CD4-positive, alpha-beta T cell treated with Interleukin-12 subunit alpha and Interleukin-12 subunit beta, for 1 hour (primary cell): ENCODE measurements around the gene MEAK7.

Experiments used
- DNase-seq: peaks from one replicate; pipeline ENCODE4 v3.0.0-alpha.2; 2020

The MEAK7 gene

GRCh38 chr16:84464116-84464515 is 40.3 kb downstream of the MEAK7 start:
- DNase-seq: no peak

GRCh38 chr16:84463221-84463620 is 41.2 kb downstream of the MEAK7 start:
- no peak for DNase-seq

- no peak for DNase-seq
Observed at GRCh38 chr16:84462296-84463210, 41.9 kb downstream of the MEAK7 start.

- DNase-seq: no peak
Observed at GRCh38 chr16:84461413-84462295, 42.8 kb downstream of the MEAK7 start.

GRCh38 chr16:84461029-84461412 is 43.4 kb downstream of the MEAK7 start:
- DNase-seq: no peak

GRCh38 chr16:84460406-84461028 is 43.9 kb downstream of the MEAK7 start:
- DNase-seq: no peak

GRCh38 chr16:84459941-84460405 is 44.5 kb downstream of the MEAK7 start:
- DNase-seq: no peak

GRCh38 chr16:84459533-84459894 is 44.9 kb downstream of the MEAK7 start:
- DNase-seq: no peak

- no peak for DNase-seq
Observed at GRCh38 chr16:84458606-84459532, 45.6 kb downstream of the MEAK7 start.

GRCh38 chr16:84455031-84455430 is 49.4 kb downstream of the MEAK7 start:
- no peak for DNase-seq
